ENCODE results near the gene STXBP1. TPM values are rescaled to one million over a fixed set of nuclear protein-coding genes. Genes with fewer than 3 reads are reported as not detected.

Gene STXBP1
- total RNA-seq, 2 experiments from 2014 or later = 1.9 to 3.4 TPM

DNA sequence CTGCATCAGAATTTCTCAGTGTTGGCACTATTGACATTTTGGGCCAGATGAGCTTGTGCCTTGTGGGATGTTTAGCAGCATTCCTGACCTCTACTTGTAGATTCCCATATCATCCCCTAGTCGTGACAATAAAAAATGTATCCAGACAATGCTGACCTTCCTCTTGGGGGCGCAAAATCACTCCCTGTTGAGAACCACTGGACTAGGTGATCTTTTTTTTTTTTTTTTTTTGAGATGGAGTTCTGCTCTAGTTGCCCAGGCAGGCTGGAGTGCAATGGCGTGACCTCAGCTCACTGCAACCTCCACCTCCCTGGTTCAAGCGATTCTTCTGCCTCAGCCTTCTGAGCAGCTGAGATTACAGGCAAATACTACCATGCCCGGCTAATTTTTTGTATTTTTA, 22.6 kb downstream of the STXBP1 start:
- H3K9me3 Mint-ChIP-seq = no peaks in the 10 kb centered on the region
- Histone ChIP-seq H3K9me3 (ENCODE audit: control insufficient read depth in 1 of 2, insufficient read depth in 1 of 2, low read length in 2 of 2) (no peaks in the 10 kb centered on the region), H3K4me1 (ENCODE audit: insufficient read depth, low read length) (peaks cover 6% of the 10 kb centered on the region), H3K27ac (ENCODE audit: low read depth in 1 of 2, low read length in 2 of 2) (no peak overlapping the region), H3K4me3 (ENCODE audit: low read length) (no peak overlapping the region), H3K27me3 (ENCODE audit: control insufficient read depth in 1 of 2, insufficient read depth in 2 of 2, low read length in 2 of 2) (no peaks in the 10 kb centered on the region), H3K36me3 (ENCODE audit: insufficient read depth, low read length) (no peaks in the 10 kb centered on the region)
- intact Hi-C loops (cut with DNase I, micrococcal nuclease) = no loop called here
- ChIA-PET POLR2A (interaction anchor here (1.5 kb wide), 1 partner anchor 27 kb away, joined by 4 read pairs; no protein-coding TSS in a partner anchor), CTCF (interaction anchor here (0.7 kb wide), 1 partner anchor 1093 kb away, joined by 3 read pairs; no protein-coding TSS in a partner anchor)
- no peak overlapping the region for H3K4me3 Mint-ChIP-seq
- no peaks in the 10 kb centered on the region for H3K4me1 Mint-ChIP-seq (ENCODE audit: low read depth)
- ATAC-seq (ENCODE audit: poor library complexity) = no peak
- TF ChIP-seq, protein P1, sequence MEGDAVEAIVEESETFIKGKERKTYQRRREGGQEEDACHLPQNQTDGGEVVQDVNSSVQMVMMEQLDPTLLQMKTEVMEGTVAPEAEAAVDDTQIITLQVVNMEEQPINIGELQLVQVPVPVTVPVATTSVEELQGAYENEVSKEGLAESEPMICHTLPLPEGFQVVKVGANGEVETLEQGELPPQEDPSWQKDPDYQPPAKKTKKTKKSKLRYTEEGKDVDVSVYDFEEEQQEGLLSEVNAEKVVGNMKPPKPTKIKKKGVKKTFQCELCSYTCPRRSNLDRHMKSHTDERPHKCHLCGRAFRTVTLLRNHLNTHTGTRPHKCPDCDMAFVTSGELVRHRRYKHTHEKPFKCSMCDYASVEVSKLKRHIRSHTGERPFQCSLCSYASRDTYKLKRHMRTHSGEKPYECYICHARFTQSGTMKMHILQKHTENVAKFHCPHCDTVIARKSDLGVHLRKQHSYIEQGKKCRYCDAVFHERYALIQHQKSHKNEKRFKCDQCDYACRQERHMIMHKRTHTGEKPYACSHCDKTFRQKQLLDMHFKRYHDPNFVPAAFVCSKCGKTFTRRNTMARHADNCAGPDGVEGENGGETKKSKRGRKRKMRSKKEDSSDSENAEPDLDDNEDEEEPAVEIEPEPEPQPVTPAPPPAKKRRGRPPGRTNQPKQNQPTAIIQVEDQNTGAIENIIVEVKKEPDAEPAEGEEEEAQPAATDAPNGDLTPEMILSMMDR (IDR thresholded peaks at IDR 0.05) = no peak
- no peaks in the 10 kb centered on the region for H3K27me3 Mint-ChIP-seq
- no peak overlapping the region for H3K27ac Mint-ChIP-seq
- no peaks in the 10 kb centered on the region for H3K36me3 Mint-ChIP-seq (ENCODE audit: low read depth)
- no peak for DNase-seq

DNA sequence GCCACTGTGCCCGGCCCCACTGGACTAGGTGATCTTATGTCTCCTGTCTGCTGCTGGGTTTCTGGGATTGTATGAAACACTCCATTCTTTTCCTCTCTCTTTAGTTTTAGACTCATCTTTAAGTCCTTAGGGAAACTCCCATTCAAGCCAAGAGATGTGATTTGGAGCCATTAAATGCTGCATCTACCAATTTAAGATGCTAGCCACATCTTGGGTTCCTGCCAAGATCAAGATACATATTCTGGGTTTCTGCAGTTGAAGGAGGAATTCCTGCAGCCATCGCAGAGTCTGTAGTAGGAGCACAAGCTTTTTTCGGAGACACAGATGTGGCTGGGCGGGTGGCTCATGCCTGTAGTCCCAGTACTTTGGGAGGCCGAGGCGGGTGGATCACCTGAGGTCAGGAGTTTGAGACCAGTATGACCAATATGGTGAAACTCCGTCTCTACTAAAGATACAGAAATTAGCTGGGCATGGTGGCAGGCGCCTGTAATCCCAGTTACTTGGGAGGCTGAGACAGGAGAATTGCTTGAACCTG, 23.2 kb downstream of the STXBP1 start:
- Histone ChIP-seq H3K36me3 (ENCODE audit: insufficient read depth, low read length) (no peaks in the 10 kb centered on the region), H3K27me3 (ENCODE audit: control insufficient read depth in 1 of 2, insufficient read depth in 2 of 2, low read length in 2 of 2) (no peaks in the 10 kb centered on the region), H3K9me3 (ENCODE audit: control insufficient read depth in 1 of 2, insufficient read depth in 1 of 2, low read length in 2 of 2) (no peaks in the 10 kb centered on the region), H3K4me1 (ENCODE audit: insufficient read depth, low read length) (peaks cover 6% of the 10 kb centered on the region), H3K27ac (ENCODE audit: low read depth in 1 of 2, low read length in 2 of 2) (no peak overlapping the region), H3K4me3 (ENCODE audit: low read length) (no peak overlapping the region)
- no peaks in the 10 kb centered on the region for H3K9me3 Mint-ChIP-seq
- intact Hi-C loops (cut with DNase I, micrococcal nuclease) = no loop called here
- CTCF ChIA-PET = interaction anchor here (0.7 kb wide), 1 partner anchor 1092 kb away, joined by 3 read pairs; no protein-coding TSS in a partner anchor
- TF ChIP-seq, protein P1 (IDR thresholded peaks at IDR 0.05) = no peak
- H3K27ac Mint-ChIP-seq = no peak overlapping the region
- H3K4me3 Mint-ChIP-seq = no peak overlapping the region
- DNase-seq (no peak), ATAC-seq (ENCODE audit: poor library complexity) (no peak)
- H3K36me3 Mint-ChIP-seq (ENCODE audit: low read depth) = no peaks in the 10 kb centered on the region
- H3K4me1 Mint-ChIP-seq (ENCODE audit: low read depth) = no peaks in the 10 kb centered on the region
- POLR2A ChIA-PET = interaction anchor here (1.5 kb wide), 1 partner anchor 27 kb away, joined by 4 read pairs; no protein-coding TSS in a partner anchor
- H3K27me3 Mint-ChIP-seq = no peaks in the 10 kb centered on the region

DNA sequence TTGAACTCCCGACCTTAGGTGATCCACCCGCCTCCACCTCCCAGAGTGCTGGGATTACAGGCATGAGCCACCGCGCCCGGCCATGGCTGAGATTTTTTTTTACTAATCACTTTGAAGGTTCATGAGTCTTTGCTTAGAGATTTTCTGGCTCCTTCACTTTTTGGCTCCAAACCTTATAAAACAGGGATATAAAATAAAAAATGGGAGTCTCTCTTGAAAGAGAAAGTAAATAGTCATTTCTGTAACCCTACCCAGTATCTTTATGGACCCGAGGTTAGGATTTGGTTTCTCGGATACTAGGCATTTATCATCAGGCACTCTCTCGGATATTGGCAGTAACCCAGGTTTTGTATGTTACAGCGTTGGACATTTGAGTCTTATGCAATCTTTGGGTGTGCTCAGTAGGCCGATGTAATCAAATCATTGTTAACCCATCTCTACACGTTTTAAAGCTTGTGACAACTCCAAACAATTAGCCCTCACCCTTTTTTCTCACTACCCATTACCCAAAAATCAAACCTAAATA, 25.3 kb downstream of the STXBP1 start:
- Histone ChIP-seq H3K4me1 (ENCODE audit: insufficient read depth, low read length) (peaks cover 6% of the 10 kb centered on the region), H3K27me3 (ENCODE audit: control insufficient read depth in 1 of 2, insufficient read depth in 2 of 2, low read length in 2 of 2) (no peaks in the 10 kb centered on the region), H3K9me3 (ENCODE audit: control insufficient read depth in 1 of 2, insufficient read depth in 1 of 2, low read length in 2 of 2) (no peaks in the 10 kb centered on the region), H3K27ac (ENCODE audit: low read depth in 1 of 2, low read length in 2 of 2) (no peak overlapping the region), H3K36me3 (ENCODE audit: insufficient read depth, low read length) (no peaks in the 10 kb centered on the region), H3K4me3 (ENCODE audit: low read length) (no peak overlapping the region)
- intact Hi-C loops (cut with DNase I, micrococcal nuclease) = no loop called here
- H3K9me3 Mint-ChIP-seq = no peaks in the 10 kb centered on the region
- H3K27ac Mint-ChIP-seq = no peak overlapping the region
- H3K27me3 Mint-ChIP-seq = no peaks in the 10 kb centered on the region
- ChIA-PET CTCF (no interaction called here), POLR2A (no interaction called here)
- H3K36me3 Mint-ChIP-seq (ENCODE audit: low read depth) = no peaks in the 10 kb centered on the region
- no peaks in the 10 kb centered on the region for H3K4me1 Mint-ChIP-seq (ENCODE audit: low read depth)
- TF ChIP-seq, protein P1 (IDR thresholded peaks at IDR 0.05) = no peak
- ATAC-seq (ENCODE audit: poor library complexity) (no peak), DNase-seq (no peak)
- no peak overlapping the region for H3K4me3 Mint-ChIP-seq

All from CD4-positive, alpha-beta T cell (primary cell).